G401.6 (cell line): ENCODE data around the gene CHRNA3.

Experiments
- FAIRE-seq: peaks from 2 replicates; lab custom pipeline; 2012; peaks lifted over from hg19 to GRCh38; lab: Jason Lieb, UNC

Gene CHRNA3

DNA sequence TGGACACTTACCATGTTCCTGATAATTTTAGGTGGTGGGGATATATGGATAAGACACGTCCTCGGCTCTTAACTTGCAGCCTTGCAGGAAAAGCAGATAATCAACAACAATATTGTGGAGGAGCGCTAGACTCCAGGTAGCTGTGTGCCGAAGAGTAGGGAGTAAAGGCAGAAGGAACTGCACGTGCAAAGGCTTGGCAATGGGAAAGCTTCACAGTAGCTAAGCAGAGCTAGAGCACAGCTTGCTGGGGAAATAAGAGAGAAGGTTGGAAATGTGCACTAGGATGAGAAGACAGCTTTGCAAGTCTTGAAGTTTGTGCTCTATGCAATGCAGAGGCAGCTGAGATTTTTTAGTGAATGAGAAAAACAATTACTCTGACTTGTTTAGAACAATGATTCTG lies 68.2 kb downstream of the CHRNA3 start:
- peak; percentile 91 for FAIRE-seq

DNA sequence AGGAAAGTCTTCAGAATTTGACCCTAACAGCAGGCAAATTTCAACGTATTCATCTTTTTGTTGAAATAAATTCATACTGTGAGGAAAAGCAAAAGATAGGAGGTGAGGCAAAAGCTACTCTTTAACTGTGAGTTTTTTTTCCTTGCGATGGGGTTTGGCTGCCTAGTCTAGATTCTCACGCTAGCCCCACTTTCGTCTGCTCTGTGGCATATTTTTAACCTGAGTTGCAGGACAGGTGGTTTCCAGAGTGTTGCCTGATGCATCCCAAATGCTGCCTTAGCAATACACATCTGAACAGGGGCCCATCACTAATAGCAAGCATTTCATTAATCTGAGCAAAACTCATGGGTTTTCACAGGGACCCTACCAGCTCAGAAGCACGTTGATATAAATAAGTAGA lies 68.9 kb downstream of the CHRNA3 start:
- no peak for FAIRE-seq

DNA sequence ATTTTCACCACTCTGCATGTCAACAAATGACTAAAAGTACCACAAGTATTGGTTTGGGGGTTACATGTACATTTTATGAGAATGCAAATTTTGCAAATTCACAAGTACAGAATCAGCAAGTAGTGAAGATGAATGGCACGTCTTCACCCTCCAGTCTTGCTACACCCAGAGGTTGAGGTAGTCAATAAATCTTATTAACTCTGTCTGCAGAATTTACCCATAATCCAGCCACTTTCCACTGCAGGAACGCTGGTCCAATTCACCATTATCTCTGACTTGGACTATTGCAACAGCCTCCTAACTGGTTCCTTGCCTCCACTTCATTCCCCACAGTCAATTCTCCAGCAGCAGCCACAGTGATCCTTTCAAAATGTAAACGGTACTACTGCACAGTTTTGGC lies 70.0 kb downstream of the CHRNA3 start:
- FAIRE-seq: no peak

DNA sequence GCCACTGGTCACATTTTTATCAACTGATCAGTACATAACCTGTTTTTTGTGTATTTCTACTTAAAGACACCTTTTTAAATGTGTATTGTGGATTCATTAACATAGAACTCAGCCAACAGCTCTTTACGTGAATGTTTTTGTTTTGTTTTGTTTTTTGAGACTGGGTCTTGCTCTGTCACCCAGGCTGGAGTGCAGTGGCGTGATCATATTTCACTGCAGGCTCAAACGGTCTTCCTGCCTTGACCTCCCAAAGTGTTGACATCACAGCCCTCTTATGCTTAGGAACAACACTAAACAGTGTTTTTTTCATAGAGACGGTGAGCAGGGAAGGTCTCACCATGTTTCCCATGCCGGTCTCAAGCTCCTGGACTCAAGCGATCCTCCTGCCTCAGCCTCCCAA lies 70.6 kb downstream of the CHRNA3 start:
- no peak for FAIRE-seq
